Pancreas (tissue), 10 donors: ENCODE data around the gene STEEP1. TPM values are rescaled to one million over a fixed set of nuclear protein-coding genes. Genes with fewer than 3 reads are reported as not detected.

Source experiments
- ATAC-seq, 4 donors: fragments of 200-7000 bp; cut with Tn5 transposase; one replicate each; pipeline versions ENCODE4 v1.8.0 to v1.9.1; 2020; ENCODE audit warnings: mild to moderate bottlenecking in 4 of 4, moderate library complexity in 4 of 4
- DNase-seq, 6 donors: peaks; one replicate each; pipeline ENCODE4 v3.0.0-alpha.2; 2020
- FAIRE-seq: peaks from 2 replicates; lab custom pipeline; 2012; peaks lifted over from hg19 to GRCh38; lab: Jason Lieb, UNC
- H3K27ac ChIP-seq, 4 donors: fragments of 200-600 bp; sonication (generic); 1 replicate in 3 of 4; 2 replicates in 1 of 4; pipeline versions ENCODE4 v1.5.0 to v1.8.0; 2020
- H3K27me3 ChIP-seq, 4 donors: fragments of 200-600 bp; one replicate each; pipeline ENCODE4 v1.8.0; 2021
- H3K36me3 ChIP-seq, 3 donors: fragments of 200-600 bp; sonication (generic) in 1 of 3; one replicate each; pipeline versions ENCODE4 v1.5.0 to v1.8.0; 2020 to 2021
- H3K4me1 ChIP-seq, 3 donors: fragments of 200-600 bp; one replicate each; pipeline ENCODE4 v1.8.0; 2021
- H3K4me3 ChIP-seq, 4 donors: fragments of 200-600 bp; sonication (generic) in 2 of 4; one replicate each; pipeline versions ENCODE4 v1.5.0 to v1.8.0; 2020 to 2021
- H3K9me3 ChIP-seq, 4 donors: fragments of 200-600 bp; one replicate each; pipeline ENCODE4 v1.8.0; 2021
- WGBS, 2 donors: extraction: QIAGEN DNeasy Blood & Tissue Kit; methylation state at CpG; one replicate each; pipeline ENCODE4 v1.1.7; 2013; 5-methylcytosine and 5-hydroxymethylcytosine counted together
- intact Hi-C, 3 donors: fragments of 100-400 bp; cut with DNase I; formaldehyde crosslinking; loops; one replicate each; pipeline versions ENCODE4 v1.11.1 to v1.14.2; 2022
- polyA plus RNA-seq, 2 donors: library from polyadenylated mRNA; stranded (reverse); fragments of 200-250 nt; gene quantifications; one replicate each; pipeline ENCODE4 v1.2.3, GENCODE V29; 2013
- total RNA-seq, 6 donors: library from RNA; stranded (reverse); fragmentation: NEBNext Ultra II Directional in 4 of 6; extraction: Animal tissue kit (Norgen Biotek cat#: 25700) in 4 of 6; gene quantifications; one replicate each; pipeline versions ENCODE4 v1.2.1 to v1.2.4, GENCODE V29; 2021 to 2023
- TF ChIP-seq, protein P1 (sequence below), 4 donors: fragments of 200-600 bp; sonication (generic) in 3 of 4; IDR thresholded peaks; one replicate each; pipeline versions ENCODE4 v1.5.0 to v1.8.0; 2021; ENCODE audit warnings: antibody characterized with exemption in 4 of 4
- donor health status: healthy with polysubstance abuse.
- donor health status: DM: no; HTN: no; CAD: no; lungs with moderate emphysema.
- donor health status: DM: no; HTN: no; CAD: no.
- donor health status: control.
- donor health status: control.
- donor health status: Bipolar disorder and iron deficiency.
- donor health status: DM: yes; HTN: yes; CAD: no.
- donor health status: DM: no; HTN: no; CAD: no.
- donor health status: DM: no; HTN: no; CAD: no.
- donor health status: DM: yes; HTN: yes; CAD: no.

The STEEP1 gene
- total and polyA plus RNA-seq, 8 donors, result 5.2 to 15.0 (median 7.7) TPM

DNA sequence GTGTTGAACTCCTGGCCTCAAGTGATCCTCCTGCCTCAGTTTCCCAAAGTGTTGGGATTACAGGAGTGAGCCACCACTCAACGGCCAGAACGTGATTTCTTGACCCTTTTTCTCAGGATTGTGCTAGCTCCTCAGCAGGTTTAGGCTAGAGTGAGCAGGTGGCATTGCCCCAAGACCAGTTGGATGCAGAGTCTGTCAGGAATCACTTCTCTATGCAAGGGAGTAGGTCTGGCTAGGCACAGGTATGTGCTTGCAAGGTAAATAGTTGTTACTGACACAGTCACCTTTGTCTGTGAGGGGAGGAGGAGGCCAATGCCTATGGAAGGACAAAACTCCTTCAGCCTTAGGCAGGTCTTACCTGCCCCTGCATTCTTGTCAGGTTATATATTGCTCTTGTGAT, 72.7 kb downstream of the STEEP1 start:
- no peak for FAIRE-seq
- H3K4me1 ChIP-seq, result no peaks in the 10 kb centered on the region
- TF ChIP-seq, protein P1, sequence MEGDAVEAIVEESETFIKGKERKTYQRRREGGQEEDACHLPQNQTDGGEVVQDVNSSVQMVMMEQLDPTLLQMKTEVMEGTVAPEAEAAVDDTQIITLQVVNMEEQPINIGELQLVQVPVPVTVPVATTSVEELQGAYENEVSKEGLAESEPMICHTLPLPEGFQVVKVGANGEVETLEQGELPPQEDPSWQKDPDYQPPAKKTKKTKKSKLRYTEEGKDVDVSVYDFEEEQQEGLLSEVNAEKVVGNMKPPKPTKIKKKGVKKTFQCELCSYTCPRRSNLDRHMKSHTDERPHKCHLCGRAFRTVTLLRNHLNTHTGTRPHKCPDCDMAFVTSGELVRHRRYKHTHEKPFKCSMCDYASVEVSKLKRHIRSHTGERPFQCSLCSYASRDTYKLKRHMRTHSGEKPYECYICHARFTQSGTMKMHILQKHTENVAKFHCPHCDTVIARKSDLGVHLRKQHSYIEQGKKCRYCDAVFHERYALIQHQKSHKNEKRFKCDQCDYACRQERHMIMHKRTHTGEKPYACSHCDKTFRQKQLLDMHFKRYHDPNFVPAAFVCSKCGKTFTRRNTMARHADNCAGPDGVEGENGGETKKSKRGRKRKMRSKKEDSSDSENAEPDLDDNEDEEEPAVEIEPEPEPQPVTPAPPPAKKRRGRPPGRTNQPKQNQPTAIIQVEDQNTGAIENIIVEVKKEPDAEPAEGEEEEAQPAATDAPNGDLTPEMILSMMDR (IDR thresholded peaks at IDR 0.05), result no peak
- 69 to 85% methylated on average over 2 of the region's 2 CpGs for WGBS, 2 donors
- no peaks in the 10 kb centered on the region for H3K27me3 ChIP-seq
- H3K4me3 ChIP-seq, result no peak overlapping the region
- H3K36me3 ChIP-seq, result no peaks in the 10 kb centered on the region
- H3K9me3 ChIP-seq, result no peaks in the 10 kb centered on the region
- intact Hi-C loops, result no loop called here
- DNase-seq, result no peak
- ATAC-seq, result no peak
- no peak overlapping the region for H3K27ac ChIP-seq

DNA sequence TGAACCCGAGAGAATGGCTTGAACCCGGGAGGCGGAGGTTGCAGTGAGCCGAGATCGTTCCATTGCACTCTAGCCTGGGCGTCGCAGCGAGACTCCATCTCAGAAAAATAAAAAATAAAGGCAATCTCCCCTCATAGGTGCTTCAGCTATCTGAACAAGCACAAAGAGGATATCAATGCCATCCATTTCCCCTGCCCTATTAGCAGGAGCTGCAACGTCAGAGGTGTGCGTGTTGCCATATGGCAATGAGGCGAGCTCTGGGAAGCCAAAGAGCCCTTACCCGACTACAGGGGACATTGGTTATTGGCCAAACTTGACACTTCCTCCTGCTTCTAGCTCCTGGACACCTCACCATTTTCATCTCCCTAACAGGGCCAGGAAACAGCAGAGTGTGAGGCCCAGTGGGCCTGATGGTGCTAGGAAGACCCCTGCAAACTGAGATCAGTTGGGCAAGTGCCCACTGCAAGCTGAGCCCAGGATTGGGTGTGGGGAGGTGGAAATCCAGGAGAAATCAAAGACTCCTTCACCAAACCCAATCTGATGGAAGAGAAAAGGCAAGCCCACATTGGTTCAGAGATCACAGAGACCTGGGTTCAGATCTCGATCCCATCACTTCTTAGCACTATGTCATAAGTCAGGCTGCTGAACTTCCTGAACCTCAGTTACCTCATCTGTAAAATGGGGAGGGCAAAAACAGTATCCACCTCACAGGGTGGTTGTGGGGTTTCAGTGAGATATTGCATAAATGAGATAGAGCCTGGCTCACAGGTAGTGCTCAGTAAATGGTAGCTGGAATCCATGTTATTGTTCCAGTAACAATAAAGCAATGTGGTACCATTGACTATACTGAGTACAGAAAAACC, 75.8 kb downstream of the STEEP1 start:
- no peak for DNase-seq
- Histone ChIP-seq H3K4me1 (no peaks in the 10 kb centered on the region), H3K36me3 (no peaks in the 10 kb centered on the region), H3K9me3 (no peaks in the 10 kb centered on the region), H3K27me3 (no peaks in the 10 kb centered on the region), H3K4me3 (no peak overlapping the region), H3K27ac (no peak overlapping the region)
- WGBS, 2 donors, result 55 to 62% methylated on average over 13 of the region's 13 CpGs
- intact Hi-C loops, result no loop called here
- ATAC-seq, result no peak
- FAIRE-seq, result no peak
- TF ChIP-seq, protein P1 (IDR thresholded peaks at IDR 0.05), result no peak

DNA sequence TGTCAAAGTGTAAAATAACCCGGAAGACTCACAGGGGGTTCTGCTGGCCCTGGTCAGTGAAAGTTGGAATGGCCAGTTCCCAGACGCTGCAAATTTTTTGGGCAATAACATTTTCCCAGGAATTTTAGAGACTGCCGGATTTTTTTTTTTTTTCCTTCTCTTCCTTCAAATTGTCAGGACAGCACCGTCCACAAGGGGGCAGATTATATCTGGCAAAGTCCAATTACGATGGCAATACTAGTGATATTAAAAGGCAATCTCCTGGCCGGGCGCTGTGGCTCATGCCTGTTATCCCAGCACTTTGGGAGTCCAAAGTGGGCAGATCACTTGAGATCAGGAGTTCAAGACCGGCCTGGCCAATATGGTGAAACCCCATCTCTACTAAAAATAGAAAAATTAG, 76.5 kb downstream of the STEEP1 start:
- ATAC-seq (peak; percentile 68 to 87 (median 76)), FAIRE-seq (no peak), DNase-seq (peak in 5 of 6 donors; percentile 39 to 68 (median 64))
- intact Hi-C loops, result no loop called here
- H3K27me3 ChIP-seq, result no peaks in the 10 kb centered on the region
- TF ChIP-seq, protein P1 (IDR thresholded peaks at IDR 0.05), result peak; percentile 36 to 66 (median 58)
- no peak overlapping the region for H3K27ac ChIP-seq
- H3K36me3 ChIP-seq, result no peaks in the 10 kb centered on the region
- WGBS, 2 donors, result 7 to 10% methylated on average over 8 of the region's 8 CpGs
- no peak overlapping the region for H3K4me3 ChIP-seq
- no peaks in the 10 kb centered on the region for H3K9me3 ChIP-seq
- H3K4me1 ChIP-seq, result no peaks in the 10 kb centered on the region

Other genes with a start within 250 kb of the STEEP1 start
- 1 to 10 TPM; 3.2 to 6.5 (median 4.0) TPM for gene SLC25A43, start 166.1 kb downstream of the STEEP1 start, total RNA-seq
- gene SLC25A43, start 166.1 kb downstream of the STEEP1 start, polyA plus RNA-seq, result 1 to 10 TPM; 3.7 to 3.8 TPM
- 100 to 1,000 TPM; 182 to 462 (median 342) TPM for gene SLC25A5, start 97.0 kb downstream of the STEEP1 start, total RNA-seq
- 100 to 1,000 TPM; 112 to 202 TPM for gene SLC25A5, start 97.0 kb downstream of the STEEP1 start, polyA plus RNA-seq
- 10 to 100 TPM; 11.4 to 25.7 (median 15.1) TPM for gene UBE2A, start 9.2 kb upstream of the STEEP1 start, total RNA-seq
- gene UBE2A, start 9.2 kb upstream of the STEEP1 start, polyA plus RNA-seq, result 10 to 100 TPM; 18.1 to 33.8 TPM
- gene NKRF, start 41.0 kb upstream of the STEEP1 start, total RNA-seq, result 1 to 10 TPM; 2.5 to 4.7 (median 2.9) TPM
- gene NKRF, start 41.0 kb upstream of the STEEP1 start, polyA plus RNA-seq, result 1 to 10 TPM; 3.8 to 4.7 TPM
- gene SEPTIN6, start 127.8 kb upstream of the STEEP1 start, total RNA-seq, result 10 to 100 TPM in 1 of 6 donors, 1 to 10 TPM in 5; 1.5 to 10.2 (median 3.8) TPM
- 1 to 10 TPM; 2.4 to 4.3 TPM for gene SEPTIN6, start 127.8 kb upstream of the STEEP1 start, polyA plus RNA-seq
- 1 to 10 TPM in 1 of 6 donors, under 1 TPM in 4, not detected in 1; 0.16 to 1.3 (median 0.46) TPM for gene SOWAHD, start 193.2 kb upstream of the STEEP1 start, total RNA-seq
- under 1 TPM; 0.19 to 0.30 TPM for gene SOWAHD, start 193.2 kb upstream of the STEEP1 start, polyA plus RNA-seq
- gene RPL39, start 226.2 kb upstream of the STEEP1 start, total RNA-seq, result 1,000 to 10,000 TPM in 2 of 6 donors, 100 to 1,000 TPM in 4; 567 to 1,199 (median 972) TPM
- gene RPL39, start 226.2 kb upstream of the STEEP1 start, polyA plus RNA-seq, result 1,000 to 10,000 TPM; 2,611 to 3,516 TPM